CD4-positive, alpha-beta T cell treated with Interleukin-6 for 4 hours (primary cell): ENCODE measurements around the gene TMPRSS5.

ENCODE experiments used
- DNase-seq: peaks from one replicate; pipeline ENCODE4 v3.0.0-alpha.2; 2020; ENCODE audit warnings: mixed read lengths

The TMPRSS5 gene

DNA sequence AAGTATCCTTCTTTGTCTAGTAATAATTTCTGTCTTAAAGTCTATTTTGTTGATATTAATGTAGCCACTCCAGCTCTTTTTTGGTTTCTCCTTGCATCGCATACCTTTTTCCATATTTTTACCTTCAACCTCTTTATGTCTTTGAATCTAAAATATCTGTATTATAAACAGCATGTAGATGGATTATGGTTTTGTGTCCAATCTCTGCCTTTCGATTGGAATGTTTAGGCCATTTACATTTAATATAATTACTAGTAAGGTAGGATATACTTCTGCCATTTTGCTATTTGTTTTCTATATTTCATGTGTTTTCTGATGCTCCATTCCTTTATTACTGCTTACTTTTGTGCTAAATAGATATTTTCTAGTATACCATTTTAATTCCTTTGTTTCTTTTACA is 39.5 kb downstream of the TMPRSS5 start:
- DNase-seq = no peak

DNA sequence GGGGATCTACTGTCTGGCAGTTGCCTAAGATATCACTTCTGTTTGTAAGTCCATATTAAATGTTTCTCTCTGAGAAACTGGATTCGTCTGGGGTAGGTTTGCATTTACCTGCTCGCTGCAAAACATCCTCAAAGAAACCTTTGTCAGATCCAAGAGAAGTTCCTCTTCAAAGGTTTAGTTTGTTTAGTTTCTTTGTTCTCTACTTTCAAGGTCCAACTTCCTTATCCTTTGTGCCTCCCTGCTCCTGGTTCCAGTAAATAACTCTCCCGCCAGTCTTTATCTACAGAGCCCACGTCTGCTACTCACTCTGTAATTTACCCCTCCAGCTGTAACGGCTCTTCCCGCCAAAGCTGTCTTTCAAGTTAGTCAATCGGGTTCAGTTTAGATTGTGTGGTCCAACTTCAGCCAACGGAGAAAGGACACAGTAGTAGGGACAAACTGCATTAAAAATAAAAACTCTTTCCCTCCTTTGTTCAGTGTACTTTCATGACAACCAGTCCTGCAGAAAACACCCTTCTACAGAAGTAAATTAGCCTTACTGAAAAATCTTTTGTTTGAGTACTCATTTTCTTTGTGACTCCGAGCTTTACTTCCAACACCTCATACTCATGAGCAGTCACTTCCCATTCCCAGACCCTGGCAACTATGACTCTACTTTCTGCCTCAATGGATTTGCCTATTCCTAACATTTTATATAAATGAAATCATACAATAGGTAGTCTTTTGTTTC is 41.0 kb downstream of the TMPRSS5 start:
- DNase-seq = no peak

DNA sequence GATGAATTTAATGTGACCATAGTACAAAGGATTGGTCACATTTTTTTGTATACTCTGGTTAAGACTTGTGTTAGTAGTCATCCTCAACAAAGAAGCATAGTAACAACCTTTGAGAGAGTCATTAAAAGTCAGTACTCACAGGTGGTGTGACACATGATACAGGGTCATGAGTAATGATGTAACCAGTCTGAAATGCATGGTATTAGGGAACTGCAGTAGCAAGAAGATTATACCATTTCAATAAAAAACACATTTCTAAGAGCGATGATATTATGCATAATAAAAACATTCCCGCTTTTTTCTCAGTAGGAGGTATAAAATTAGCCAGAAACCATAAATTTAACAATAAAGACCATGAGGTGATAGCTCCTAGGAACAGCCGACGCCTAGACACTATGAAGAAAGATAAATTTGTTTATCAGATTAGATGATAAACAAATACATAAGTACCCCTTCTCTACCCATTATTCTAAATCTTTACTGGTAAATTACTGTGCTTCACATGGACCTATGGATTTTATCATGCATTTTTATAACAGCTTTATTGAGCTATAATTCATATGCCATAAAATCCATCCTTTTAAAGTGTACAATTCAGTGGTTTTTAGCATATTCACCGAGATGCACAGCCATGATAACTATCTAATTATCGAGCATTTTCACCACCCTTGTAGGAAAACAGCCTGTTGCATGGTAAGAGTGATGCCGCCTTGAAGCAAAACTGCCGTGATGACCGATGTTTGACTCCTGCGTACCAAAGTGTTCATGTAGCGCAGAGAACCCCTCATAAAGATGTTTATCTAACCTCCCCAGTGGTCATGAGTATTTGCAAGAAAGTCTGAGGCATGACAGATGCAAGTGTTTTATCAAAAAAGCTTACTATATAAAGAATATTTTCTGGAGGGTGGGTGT is 41.8 kb downstream of the TMPRSS5 start:
- DNase-seq = no peak

DNA sequence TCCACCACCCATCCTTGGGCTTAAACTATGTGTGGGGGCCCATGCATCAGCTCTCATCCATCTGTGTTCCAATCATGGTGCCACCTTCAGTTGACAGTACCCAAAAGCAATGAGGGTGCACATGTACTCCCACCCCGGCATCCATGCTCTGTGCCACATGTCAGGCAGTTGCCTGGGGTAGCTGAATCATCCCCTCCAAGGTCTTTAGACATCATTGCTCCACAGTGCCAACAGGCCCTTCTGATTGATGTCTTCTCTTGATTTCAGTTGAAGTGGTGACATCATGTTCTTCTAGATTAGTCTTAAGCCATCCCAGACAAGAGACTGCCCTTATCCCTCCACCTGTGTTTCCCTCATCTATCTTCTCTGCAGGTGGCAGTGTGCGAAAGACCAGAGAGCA is 42.5 kb downstream of the TMPRSS5 start:
- DNase-seq = no peak

DNA sequence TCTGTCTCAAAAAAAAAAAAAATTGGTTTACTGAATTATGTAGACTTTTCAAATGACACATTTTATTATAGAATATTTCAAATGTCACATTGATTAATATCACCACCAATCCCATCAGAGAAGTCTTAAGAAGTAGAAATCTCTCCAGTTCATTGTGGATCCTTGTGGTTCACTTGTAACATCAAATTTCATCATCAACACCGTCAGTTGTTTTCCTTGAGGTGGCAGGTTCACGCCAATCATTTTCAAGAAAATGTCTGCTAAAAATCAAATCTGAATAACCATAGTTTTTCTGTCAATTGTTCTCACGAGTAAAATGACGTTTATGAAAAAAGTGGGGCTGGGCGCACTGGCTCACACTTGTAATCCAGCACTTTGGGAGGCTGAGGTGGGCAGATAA is 50.3 kb downstream of the TMPRSS5 start:
- no peak for DNase-seq

DNA sequence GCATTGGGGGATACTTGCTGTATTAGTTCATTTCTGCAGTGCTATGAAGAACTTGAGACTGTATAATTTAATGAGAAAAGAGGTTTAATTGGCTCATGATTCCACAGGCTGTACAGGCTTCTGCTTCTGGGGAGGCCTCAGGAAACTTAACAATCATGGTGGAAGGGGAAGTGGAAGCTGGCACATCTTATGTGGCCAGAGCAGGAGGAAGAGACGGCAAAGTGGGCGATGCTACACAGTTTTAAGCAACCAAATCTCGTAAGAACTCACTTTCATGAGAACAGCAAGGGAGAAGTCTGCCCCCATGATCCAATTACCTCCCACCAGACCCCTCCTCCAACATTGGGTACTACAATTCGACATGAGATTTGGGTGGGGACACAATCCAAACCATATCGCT is 55.1 kb downstream of the TMPRSS5 start:
- DNase-seq = no peak

DNA sequence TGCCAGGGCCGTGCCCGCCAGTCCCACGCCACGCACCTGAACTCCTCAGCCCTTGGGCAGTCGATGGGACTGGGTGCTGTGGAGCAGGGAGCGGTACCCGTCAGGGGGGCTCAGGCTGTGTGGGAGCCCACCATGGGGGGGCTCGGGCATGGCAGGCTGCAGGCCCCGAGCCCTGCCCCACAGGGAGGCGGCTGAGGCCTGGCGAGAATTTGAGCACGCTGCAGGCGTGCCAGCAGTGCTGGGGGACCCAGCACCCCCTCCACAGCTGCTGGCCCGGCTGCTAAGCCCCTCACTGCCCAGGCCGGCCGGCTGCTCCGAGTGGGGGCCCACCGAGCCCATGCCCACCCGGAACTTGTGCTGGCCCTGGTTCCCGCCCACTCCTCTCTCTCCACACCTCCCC is 56.8 kb downstream of the TMPRSS5 start:
- no peak for DNase-seq

DNA sequence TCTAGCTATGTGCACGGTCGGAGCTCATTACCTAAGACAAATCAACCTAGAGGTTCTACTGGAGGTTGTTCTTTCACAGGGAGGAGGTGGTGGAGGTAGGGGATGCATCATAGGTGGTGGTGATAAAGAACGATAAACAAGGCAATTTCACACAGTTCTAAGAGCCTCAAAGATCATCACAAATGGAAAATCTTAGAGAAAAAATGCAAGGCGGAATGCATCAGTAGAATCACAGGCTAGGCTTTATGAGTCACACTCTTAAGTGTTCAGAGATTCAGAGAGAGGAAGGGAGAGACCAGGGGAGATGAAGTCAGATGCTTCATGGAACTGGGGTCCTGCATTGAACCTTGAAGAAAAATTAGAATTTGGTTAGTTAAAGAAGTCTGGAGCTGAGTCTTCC is 58.3 kb downstream of the TMPRSS5 start:
- no peak for DNase-seq

DNA sequence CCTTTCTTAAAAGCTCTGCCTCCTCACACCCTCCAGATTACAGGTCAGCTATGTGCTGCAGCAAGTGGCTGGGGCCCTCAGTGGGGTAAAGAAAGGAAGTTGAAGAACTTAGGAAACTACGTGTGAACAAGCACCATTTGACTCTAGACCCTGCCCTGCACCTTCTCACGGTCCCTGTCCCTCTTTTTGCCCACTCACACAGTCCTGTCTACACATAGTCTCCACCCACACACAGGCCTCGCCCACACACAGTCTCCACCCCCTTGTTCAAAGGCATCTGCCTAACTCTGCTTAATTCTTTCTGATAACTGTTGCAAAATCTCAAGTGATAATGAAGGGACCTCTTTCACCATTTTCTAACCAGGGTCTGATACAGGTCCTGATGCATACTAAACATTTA is 59.0 kb downstream of the TMPRSS5 start:
- DNase-seq = no peak

DNA sequence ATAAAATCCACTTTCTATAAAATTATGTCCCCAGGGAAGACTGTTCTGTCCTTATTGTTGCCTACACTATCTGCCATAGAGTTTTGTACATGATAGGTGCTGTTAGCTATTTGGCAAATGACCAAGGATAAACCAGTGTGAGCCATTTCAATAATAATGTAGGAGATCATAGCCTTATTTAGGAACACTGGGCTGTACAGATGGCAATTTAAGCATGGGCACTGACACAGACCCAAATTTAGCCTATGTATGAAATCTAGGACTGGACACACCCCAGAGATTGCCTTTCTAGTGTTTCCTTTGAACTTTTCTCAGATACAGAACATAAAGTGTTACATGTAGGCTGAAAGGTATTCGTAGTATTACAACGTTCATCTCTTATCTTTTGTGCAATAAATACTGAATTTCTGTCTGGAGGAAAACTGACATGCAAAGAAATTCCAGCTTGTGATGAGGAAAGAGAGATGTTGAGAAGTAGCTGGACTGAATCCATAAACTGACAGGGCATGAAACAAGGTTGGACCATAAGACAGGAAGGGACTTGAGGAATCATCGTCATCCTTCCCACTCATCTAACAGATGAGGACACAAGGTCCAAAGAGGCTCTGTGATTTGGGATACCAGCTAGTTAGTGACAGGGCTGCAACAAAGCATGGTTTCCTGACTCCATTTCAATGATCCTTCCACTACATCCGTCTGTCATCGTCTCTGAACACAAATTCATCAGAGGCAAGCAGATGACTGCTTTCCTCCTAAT is 60.3 kb downstream of the TMPRSS5 start:
- DNase-seq = no peak

DNA sequence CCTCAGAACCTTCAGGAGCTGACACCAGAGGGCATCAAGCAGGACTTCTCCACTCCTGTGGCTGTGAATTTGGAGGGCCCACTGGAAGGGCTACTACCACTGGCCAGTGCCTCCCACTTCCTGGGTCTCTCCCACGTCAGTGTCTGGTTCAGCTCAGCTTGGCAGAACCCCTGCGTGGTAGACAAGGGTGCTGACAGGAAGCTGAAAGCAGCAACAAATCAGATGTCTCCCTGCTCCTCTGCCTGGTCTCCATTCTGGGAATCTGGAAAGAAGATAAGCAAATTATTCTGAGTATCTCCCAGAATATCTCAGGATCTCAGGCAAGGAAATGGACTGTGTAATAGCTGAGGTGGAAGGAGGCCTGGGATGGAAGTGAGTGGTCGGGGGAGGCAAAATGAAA is 61.5 kb downstream of the TMPRSS5 start:
- DNase-seq = no peak

DNA sequence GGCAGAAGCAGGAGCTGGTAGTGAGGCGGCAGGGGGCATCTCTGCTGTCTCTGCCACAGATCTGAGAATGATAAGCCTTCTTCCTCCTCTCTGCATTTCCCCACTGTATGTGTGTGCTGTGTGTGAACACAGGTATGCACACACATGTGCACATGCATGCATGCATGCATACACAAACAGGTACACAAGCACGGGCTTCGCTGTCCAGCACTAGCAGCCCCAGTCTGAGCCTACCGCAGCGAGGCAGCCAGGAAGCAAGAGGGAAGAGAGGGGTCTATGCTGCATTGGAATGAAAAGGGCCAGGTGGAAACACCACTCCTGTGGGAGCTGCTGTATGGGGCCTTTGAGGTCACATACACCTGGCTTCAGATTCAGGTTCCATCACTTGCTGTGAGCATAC is 62.4 kb downstream of the TMPRSS5 start:
- no peak for DNase-seq

DNA sequence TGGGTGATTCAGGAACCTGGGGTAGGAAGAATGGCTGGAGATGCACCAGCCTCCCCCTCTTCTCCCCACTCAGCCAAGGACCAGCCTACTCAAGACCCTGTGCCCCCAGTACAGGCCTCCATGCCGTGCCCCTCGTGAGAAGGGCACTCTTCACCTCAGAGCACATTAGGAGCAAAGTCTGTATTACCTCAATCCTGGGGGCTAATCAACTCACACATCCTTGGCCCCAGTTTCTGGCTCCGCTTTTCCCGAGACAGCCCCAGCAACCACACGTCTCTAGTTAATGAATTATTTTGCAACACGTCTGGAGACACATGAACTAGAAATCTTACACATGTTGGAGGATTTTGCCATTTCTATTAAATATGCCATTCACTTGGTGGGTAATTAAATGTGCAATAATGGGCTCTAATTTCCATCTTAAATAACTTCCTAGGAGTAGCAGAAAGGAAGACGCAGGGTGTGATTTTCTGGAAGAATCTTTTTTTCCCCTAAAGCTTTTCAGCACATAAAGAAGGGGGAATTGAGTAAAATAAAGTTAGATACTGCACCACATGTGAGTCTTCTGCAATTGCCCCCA is 63.0 kb downstream of the TMPRSS5 start:
- DNase-seq = no peak

DNA sequence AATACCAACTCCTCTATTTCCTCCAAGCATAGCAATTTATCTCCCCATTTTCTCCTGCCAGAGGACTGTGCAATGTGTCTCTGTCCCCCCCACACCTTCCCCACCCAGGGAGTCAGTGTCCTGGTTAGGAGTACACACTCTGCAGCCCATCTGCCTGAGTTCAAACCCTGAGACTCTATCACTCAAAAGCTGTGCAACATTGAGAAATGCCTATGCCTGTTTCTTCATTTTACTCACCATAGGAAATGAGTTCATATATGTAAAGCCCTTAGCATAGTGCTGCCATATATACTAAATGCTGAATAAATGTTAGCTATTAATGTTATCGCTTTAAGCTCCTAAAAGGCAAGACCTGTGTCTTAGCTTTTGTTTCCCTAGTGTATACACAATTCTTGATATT is 64.0 kb downstream of the TMPRSS5 start:
- DNase-seq = no peak

DNA sequence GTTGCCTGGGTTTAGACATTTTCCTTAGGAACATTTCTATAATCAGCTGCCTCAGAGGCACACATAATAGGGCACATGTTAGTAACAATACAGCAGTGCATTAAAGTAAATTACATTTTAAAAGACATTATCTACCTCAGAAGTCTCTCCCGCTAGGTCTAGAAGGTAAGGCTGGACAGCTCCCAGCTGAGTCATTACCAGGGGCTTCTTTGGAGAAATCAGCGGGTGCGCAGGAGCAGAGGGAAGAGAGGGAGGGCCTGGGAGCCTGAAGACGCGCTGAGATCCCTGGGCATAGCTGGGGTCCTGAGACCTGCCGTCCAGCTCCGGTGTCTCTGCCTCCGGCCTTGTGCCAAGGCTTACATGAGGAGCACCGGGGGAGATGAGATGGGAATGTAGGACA is 67.7 kb downstream of the TMPRSS5 start:
- DNase-seq = no peak

DNA sequence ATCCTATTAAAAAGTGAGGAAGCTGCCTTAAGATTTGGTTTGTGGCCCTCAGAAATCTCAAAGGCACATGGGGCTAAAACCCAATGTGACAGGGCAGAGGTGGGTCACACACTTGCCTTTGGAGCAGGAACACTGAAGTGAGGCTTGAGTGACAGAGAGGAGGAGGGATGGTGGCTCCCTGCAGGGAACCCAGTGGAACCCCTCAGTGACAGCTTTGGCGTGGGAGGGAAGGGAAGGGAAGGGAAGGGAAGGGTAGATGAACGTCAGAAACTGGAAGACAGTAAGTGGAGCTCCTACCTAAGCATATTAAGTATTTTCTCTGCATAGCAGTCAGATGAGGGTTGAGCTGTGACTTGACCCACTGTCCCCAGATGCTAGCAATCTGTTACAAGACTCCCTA is 68.5 kb downstream of the TMPRSS5 start:
- DNase-seq = no peak
